Midbrain (tissue), 1 donor: ENCODE measurements around the gene ARHGEF16.

Experiments
- DNase-seq: peaks from one replicate; lab custom pipeline; 2025; lab: John Stamatoyannopoulos, UW

Gene ARHGEF16

GRCh38 chr1:3501856-3502640, 47.6 kb downstream of the ARHGEF16 start:
- DNase-seq: no peak

DNA sequence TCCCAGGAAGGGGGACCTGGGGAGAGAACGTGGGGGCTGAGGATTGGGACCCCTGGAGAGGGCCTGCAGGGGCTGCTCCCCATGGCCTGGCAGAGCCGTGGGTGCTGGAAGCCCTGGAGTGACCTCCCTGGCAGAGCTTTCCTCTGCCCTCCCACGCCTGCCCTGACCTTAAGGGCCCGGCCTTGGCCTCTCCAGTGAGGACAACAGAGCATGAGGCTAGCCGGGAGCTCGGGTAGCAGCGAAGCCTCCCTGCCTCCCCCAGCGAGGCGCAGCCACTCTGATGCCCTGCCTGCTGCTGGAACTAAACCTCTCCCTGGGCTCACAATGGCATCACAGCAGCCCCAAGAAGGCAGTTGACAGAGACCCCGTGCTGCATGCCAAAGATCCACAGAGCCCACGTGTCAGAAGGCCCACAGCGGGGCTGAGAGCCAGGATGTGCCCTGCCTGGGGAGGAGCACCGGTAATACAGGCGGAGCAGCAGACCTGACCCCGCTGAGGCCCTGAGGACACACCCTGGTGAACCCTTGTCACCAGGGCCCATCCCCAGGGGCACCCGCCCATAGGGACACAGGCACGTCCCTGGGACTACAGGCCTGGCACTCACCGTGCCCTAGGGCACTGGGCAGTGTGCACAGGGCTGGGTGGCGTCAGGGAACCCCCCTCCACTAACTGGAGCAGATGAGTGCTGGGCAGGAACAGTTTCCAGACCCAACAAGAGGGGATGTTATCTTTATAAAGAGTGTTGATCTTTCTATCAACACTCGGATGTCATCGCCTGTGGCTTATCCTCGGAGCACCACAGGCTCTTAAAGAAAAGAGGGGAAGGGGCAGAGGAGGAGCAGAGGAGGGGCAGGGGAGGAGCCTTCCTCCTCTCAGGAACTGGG, 48.4 kb downstream of the ARHGEF16 start:
- DNase-seq: no peak

- no peak for DNase-seq
Measured at GRCh38 chr1:3503525-3503886, 49.0 kb downstream of the ARHGEF16 start.

DNA sequence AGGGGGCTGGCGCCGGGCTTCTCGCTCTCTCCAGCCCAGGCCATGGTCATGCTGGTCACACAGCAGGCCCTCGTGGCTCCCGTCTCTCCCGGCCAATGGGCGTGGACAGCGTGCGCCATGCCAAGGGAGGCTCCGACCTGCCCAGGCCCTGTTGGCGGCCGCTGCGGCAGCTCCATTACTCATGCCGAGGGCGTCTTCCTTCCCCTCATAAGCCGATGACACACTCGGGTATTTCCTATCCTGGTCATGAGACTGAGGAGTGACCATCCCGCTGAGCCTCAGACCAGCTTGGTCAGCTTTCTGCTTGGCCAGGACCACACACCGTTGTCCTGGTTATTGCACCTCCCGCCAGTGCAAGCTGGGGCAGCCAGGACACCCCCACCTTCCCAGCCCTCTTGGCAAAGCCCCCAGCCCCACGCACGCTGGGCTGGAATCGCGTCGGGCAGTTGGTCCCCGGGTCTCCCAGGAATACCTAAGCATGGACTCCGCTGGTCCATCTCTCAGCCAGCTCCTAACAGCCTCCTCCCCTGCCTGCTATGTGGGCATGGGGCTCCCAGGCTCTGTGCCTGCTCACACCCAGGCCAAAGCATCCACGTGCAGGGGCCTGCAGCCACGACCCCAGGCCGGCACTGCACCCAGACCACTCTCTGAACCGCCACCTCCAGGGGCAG, 49.8 kb downstream of the ARHGEF16 start:
- peak; percentile 70 for DNase-seq

GRCh38 chr1:3504822-3505153, 50.3 kb downstream of the ARHGEF16 start:
- DNase-seq: peak; percentile 46

GRCh38 chr1:3505161-3505560, 50.7 kb downstream of the ARHGEF16 start:
- DNase-seq: no peak

DNA sequence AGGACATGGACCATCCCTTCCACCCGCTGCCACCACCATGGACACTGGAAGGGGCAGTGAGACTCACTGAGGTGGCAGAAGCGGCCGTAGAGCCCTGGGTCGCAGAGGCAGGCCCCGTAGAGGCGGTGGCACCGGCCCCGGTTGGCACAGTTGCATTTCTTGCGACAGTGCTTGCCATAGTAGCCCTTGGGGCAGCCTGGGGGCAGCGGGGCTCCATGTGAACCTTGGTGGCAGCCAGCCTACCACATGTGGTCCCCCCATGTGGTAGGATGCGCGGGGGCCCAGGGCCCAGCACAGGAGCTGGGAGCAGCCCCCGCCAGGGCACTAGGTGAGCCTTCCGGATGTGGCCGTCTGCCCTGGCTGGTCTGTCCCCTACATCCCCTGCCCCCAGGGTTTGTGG, 51.6 kb downstream of the ARHGEF16 start:
- DNase-seq: no peak

DNA sequence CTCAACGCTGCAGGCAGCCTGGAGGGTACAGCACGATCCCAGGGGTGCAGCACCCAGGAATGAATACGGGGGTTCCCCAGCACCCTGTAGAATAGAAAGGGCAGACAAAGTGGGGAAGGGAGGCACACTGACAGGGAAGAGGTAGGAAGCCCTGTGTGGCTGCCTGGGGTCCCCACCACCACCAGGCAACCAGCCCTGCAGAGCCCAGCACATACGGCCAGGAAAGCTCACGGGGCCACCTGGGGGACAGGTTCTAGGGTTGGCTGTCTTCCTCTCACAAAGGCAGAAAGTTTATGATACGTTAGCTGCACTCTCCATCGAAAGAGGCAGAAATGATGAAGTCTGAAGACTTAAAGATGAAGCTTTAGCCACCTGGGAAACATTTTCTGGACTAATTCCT, 52.5 kb downstream of the ARHGEF16 start:
- DNase-seq: no peak

DNA sequence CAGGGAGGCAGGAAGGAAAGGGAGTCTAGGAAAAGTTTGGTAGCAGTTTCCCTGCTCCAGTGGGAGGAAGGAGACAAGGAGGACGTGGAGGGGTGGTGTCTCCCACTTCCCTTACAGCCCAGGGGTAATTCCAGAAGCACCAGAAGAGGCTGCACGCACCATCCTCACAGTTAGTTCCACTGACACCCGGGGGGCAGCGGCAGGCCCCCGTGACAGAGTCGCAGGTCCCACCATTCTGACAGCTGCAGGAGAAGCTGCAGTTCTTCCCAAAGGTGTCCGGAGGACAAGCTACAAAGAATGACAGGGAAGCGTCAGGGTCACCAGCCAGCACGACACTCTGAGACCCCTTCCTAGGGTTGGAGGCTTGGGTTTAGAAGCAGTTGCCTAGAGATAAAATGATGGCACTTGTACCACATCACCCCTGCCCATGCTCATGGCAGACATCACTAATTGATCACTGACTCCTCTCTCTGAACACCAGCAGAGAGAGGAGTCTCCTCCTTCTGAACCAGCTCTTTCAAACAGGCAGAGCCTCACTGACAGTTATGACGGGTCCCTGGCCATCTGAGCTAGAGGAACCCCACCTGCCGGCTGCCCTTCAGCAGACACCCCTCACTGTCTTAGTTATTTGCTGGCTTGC, 53.3 kb downstream of the ARHGEF16 start:
- no peak for DNase-seq

DNA sequence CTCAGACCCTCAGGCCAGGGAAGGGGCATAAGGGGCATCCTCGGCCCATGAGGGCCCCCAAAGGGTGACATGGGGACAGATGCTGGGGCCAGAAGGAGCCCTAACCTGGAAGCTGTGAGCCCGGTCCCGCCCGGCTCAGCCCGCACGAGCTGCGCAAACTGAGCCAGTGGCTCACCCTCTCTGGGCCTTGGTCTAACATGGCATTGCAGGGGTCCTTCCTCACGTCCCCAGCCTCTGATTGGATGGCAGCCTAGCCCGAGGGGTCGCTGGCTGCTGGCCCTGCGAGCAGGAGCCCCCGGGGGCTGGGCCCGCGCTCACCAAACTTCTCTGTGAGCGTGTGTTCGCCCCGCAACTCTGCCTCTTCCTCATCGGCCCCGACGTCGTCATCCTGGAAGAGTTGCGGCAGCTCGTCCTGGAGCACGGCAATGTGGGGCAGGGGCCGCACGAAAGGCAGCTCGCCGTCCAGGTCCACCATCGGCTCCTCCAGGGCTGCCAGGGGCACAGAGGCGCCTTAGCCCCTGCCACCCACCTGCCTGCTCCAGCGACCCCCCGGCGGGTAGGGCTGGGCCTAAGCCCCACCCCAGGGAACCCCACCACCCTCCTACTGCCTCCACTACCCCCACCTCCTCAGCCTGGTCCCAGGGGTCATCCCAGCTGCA, 54.4 kb downstream of the ARHGEF16 start:
- DNase-seq: no peak

- DNase-seq: no peak
Measured at GRCh38 chr1:3509721-3510120, 55.3 kb downstream of the ARHGEF16 start.

GRCh38 chr1:3510136-3510955, 55.9 kb downstream of the ARHGEF16 start:
- peak; percentile 3 for DNase-seq

DNA sequence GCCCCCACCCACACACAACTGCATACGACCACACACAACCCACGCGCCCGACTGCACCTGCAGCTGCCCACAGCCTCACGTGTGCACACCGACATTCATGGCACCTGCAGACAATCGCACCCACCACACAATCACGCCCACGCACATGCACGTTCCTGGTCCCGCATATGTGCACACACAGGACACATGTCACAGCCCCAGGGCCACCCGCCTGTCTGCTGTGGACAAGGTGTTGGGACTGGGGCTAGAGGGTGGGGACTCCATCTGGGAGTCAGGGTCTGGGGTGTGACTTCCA, 56.4 kb downstream of the ARHGEF16 start:
- DNase-seq: no peak

DNA sequence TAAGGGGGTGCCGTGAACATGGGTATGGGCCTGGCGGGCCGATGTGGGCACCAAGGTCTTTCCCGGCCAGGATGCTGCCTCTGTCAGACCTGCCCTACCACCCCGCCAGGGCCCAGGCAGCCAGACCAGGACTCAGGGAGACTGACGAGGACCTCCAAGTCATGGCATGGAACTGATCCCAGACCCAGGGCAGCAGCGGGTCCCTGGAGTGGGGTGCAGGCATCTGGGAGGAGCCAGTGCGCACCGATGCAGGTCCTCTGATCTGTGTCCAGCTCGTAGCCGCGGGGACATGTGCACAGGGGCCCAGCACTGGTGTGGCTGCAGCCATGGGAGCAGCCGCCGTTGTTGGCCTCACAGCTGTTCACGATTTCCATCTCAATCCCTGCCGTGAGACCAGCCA, 56.8 kb downstream of the ARHGEF16 start:
- no peak for DNase-seq

DNA sequence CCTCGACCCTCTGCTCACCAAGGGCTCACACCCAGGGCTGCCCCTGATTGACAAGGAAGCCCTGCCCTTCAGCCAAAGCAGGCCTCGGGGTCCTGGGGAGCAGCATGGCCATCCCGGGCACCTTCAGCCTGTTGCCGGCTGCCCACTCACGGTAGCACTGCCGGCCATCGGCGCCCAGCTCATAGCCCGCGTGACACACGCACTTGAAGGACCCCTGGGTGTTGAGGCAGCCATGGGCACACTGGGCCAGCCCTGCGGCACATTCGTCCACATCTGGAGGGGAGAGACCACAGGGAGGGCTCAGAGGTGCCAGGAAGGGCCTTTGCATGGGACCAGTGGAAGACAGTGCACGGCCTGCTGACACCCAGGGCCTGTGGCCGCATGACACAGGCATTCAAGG, 57.4 kb downstream of the ARHGEF16 start:
- DNase-seq: no peak

DNA sequence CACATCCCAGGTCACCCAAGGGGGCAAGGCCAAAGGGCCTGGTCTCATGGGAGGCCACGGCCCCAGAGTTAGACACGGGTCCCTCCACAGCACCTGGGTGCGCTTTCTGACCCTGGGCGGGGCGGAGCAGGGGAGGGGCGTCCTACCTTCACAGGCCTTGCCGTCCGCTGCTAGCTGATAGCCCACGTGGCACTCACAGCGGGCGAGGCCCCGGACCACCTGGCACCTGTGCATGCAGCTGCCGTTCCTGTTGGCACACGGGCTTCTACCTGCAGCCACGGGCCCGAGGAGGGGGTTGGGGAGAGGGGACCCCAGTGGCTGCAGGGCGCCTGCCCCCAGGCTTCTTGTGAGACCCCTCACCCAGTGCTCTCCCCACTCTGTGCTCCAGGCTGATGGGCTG, 59.9 kb downstream of the ARHGEF16 start:
- DNase-seq: no peak

DNA sequence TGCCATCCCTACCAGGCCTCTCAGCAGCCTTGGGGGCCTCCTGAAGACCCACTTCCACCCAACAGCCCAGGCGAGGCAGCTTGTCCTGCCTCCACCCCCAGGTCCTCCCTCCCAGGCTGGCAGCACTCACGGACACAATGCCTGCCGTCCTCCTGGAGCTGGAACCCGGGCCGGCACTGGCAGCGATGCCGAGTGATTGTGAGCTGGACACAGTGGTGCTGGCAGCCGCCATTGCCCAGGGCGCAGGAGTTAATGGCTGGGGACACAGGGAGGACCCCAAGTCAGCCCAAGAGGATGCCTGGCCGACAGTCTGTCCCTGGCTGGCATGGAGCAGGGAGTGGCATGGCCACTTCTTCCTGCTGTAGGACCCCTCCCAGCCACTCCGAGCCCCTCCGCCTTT, 60.8 kb downstream of the ARHGEF16 start:
- no peak for DNase-seq

GRCh38 chr1:3515774-3516480, 61.5 kb downstream of the ARHGEF16 start:
- DNase-seq: no peak

DNA sequence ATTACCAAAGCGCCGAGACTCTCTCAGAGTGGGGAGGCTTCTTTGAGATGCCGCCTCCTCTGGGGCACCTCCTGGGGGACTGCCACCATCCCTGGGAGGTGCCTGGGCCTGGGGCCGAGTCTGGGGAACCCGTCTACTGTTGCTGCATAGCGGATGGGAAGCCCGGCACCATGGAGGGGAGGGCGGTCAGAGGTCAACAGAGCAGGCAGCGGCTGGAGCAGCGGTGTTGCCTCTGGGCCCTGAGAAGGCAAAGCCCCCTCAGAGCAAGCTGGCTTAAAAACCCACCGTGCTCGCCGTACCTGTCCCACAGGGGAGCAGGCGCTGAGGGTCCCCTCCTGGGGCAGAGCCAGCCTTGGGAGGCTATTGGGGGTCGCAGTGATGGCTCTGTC, 62.0 kb downstream of the ARHGEF16 start:
- DNase-seq: no peak

GRCh38 chr1:3516911-3517675, 62.6 kb downstream of the ARHGEF16 start:
- no peak for DNase-seq
